IMR-90 (cell line): Measurements from ENCODE around the gene OARD1. TPM values are rescaled to one million over a fixed set of nuclear protein-coding genes. Genes with fewer than 3 reads are reported as not detected.

Experiments
- ATAC-seq: fragments of 200-7000 bp; cut with Tn5 transposase; 2 replicates; pipeline ENCODE4 v1.9.1; 2020; ENCODE audit warnings: low read depth, mild to moderate bottlenecking, moderate library complexity
- BruUV-seq: library from RNA; stranded (reverse); fragments of 400-500 nt; replicated peaks from 2 replicates; lab custom pipeline; 2021; lab: Mats Ljungman, UMichigan
- CTCF ChIA-PET: fragments of 300-600 bp; formaldehyde crosslinking; extraction: SDS; loops from one replicate; lab custom pipeline; 2021; ENCODE audit warnings: antibody characterized with exemption; lab: Yijun Ruan, JAX
- POLR2A ChIA-PET: fragments of 300-600 bp; sonication (Branson Sonifier 250); formaldehyde crosslinking; loops from one replicate; lab custom pipeline; 2022; ENCODE audit warnings: antibody characterized with exemption; ENCODE audit not compliant: unreplicated experiment; lab: Charles Lee
- DNase-seq: peaks from one replicate; pipeline ENCODE4 v3.0.0; 2013
- H2AFZ ChIP-seq: replicated peaks from 2 replicates; pipeline ENCODE3; 2013; ENCODE audit warnings: low read length, mild to moderate bottlenecking; ENCODE audit not compliant: poor library complexity
- H2AK5ac ChIP-seq: 2 replicates; pipeline ENCODE4 v1.6.1; 2013; ENCODE audit warnings: low read depth, low read length, inconsistent platforms
- H2AK9ac ChIP-seq: replicated peaks from 2 replicates; pipeline ENCODE3; 2013; ENCODE audit warnings: mild to moderate bottlenecking, low read depth, low read length, moderate library complexity; ENCODE audit not compliant: poor library complexity
- H2BK120ac ChIP-seq: 2 replicates; pipeline ENCODE4 v1.6.1; 2013; ENCODE audit warnings: low read depth, low read length, inconsistent platforms
- H2BK15ac ChIP-seq: 3 replicates; pipeline ENCODE4 v1.6.1; 2013; ENCODE audit warnings: low read depth, low read length, inconsistent platforms
- H2BK20ac ChIP-seq: 2 replicates; pipeline ENCODE4 v1.6.1; 2013; ENCODE audit warnings: low read depth, mild to moderate bottlenecking, inconsistent platforms, low read length, moderate library complexity
- H2BK5ac ChIP-seq: 2 replicates; pipeline ENCODE4 v1.6.1; 2013; ENCODE audit warnings: mild to moderate bottlenecking, low read depth, low read length, inconsistent platforms; ENCODE audit not compliant: poor library complexity, severe bottlenecking
- H3K14ac ChIP-seq: replicated peaks from 2 replicates; pipeline ENCODE4 v1.6.1; 2013; ENCODE audit warnings: low read depth, low read length, inconsistent platforms
- H3K18ac ChIP-seq: 2 replicates; pipeline ENCODE4 v1.6.1; 2013; ENCODE audit warnings: low read depth, low read length, control low read depth
- H3K23ac ChIP-seq: 2 replicates; pipeline ENCODE4 v1.6.1; 2013; ENCODE audit warnings: low read depth, low read length, inconsistent platforms
- H3K27ac ChIP-seq: 2 replicates; pipeline ENCODE4 v1.5.1; 2013; ENCODE audit warnings: mild to moderate bottlenecking, control low read depth, low read length; ENCODE audit not compliant: insufficient read depth
- H3K27me3 ChIP-seq: 2 replicates; pipeline ENCODE4 v1.6.1; 2013; ENCODE audit warnings: low read length; ENCODE audit not compliant: control insufficient read depth, insufficient read depth
- H3K36me3 ChIP-seq: 2 replicates; pipeline ENCODE4 v1.6.1; 2013; ENCODE audit warnings: low read length, mixed read lengths; ENCODE audit not compliant: control insufficient read depth, insufficient read depth
- H3K4ac ChIP-seq: 2 replicates; pipeline ENCODE4 v1.6.1; 2013; ENCODE audit warnings: low read depth, low read length, inconsistent platforms
- H3K4me1 ChIP-seq: 2 replicates; pipeline ENCODE4 v1.6.1; 2013; ENCODE audit warnings: low read length, mixed read lengths; ENCODE audit not compliant: control insufficient read depth, insufficient read depth
- H3K4me2 ChIP-seq: 2 replicates; pipeline ENCODE4 v1.6.1; 2013; ENCODE audit warnings: low read depth, mild to moderate bottlenecking, control low read depth, low read length, moderate library complexity
- H3K4me3 ChIP-seq: 2 replicates; pipeline ENCODE4 v1.5.1; 2013; ENCODE audit warnings: low read depth, mild to moderate bottlenecking, control low read depth, low read length, moderate library complexity; ENCODE audit not compliant: insufficient read depth
- H3K56ac ChIP-seq: 2 replicates; pipeline ENCODE4 v1.6.1; 2013; ENCODE audit warnings: low read length, inconsistent platforms; ENCODE audit not compliant: insufficient read depth; ENCODE audit errors: extremely low read depth
- H3K79me1 ChIP-seq, 2 experiments: 2 replicates each; pipeline ENCODE4 v1.6.1; 2013; ENCODE audit warnings: low read length in 2 of 2, inconsistent platforms in 1 of 2, low read depth in 1 of 2
- H3K9ac ChIP-seq: 2 replicates; pipeline ENCODE4 v1.6.1; 2013; ENCODE audit warnings: low read depth, low read length, control low read depth
- H3K9me1 ChIP-seq: 2 replicates; pipeline ENCODE4 v1.6.1; 2013; ENCODE audit warnings: low read length, inconsistent platforms; ENCODE audit not compliant: insufficient read depth
- H3K9me3 ChIP-seq: 2 replicates; pipeline ENCODE4 v1.6.1; 2013; ENCODE audit warnings: low read length; ENCODE audit not compliant: control insufficient read depth, insufficient read depth
- H4K20me1 ChIP-seq: 2 replicates; pipeline ENCODE4 v1.6.1; 2013; ENCODE audit warnings: low read length, inconsistent platforms; ENCODE audit not compliant: insufficient read depth
- H4K5ac ChIP-seq: 2 replicates; pipeline ENCODE4 v1.6.1; 2013; ENCODE audit warnings: mild to moderate bottlenecking, low read depth, low read length, control low read depth
- H4K8ac ChIP-seq, 2 experiments: 2 replicates each; pipeline ENCODE4 v1.6.1; 2013; ENCODE audit warnings: low read depth in 2 of 2, low read length in 2 of 2, control low read depth in 1 of 2, inconsistent platforms in 1 of 2
- H4K91ac ChIP-seq: 2 replicates; pipeline ENCODE4 v1.6.1; 2013; ENCODE audit warnings: low read depth, low read length, inconsistent platforms; ENCODE audit not compliant: insufficient read depth
- RFX5 ChIP-seq: IDR thresholded peaks from 2 replicates; pipeline ENCODE4 v1.8.0; 2012; ENCODE audit warnings: low read depth, mild to moderate bottlenecking, low read length, moderate library complexity
- WGBS, 2 experiments: methylation state at CpG; one replicate each; pipeline versions ENCODE4 v1.1.5 to v1.1.7; 2013; ENCODE audit warnings: missing lambda C conversion rate in 2 of 2; ENCODE audit not compliant: insufficient read length in 1 of 2; ENCODE audit errors: extremely low coverage in 2 of 2; 5-methylcytosine and 5-hydroxymethylcytosine counted together
- dilution Hi-C: fragments of 300-500 bp; cut with HindIII; formaldehyde crosslinking; loops from one replicate; pipeline ENCODE4 v1.14.3; 2018; ENCODE audit warnings: low sequenced_read_pairs; ENCODE audit not compliant: unreplicated experiment
- in situ Hi-C: fragments of 300-500 bp; cut with MboI; formaldehyde crosslinking; loops from 3 replicates; pipeline ENCODE4 v1.14.3; 2019; ENCODE audit warnings: low sequenced_read_pairs, inconsistent platforms, mixed read lengths
- intact Hi-C: fragments of 100-400 bp; cut with micrococcal nuclease; formaldehyde crosslinking; loops from 2 replicates; pipeline ENCODE4 v1.10.0; 2022
- polyA plus RNA-seq, 3 experiments: library from polyadenylated mRNA; depleted of rRNA; stranded (reverse); fragments of >200 nt; gene quantifications; 2 replicates each; pipeline ENCODE4 v1.2.3, GENCODE V29; 2012; ENCODE audit warnings: low replicate concordance in 1 of 3
- total RNA-seq: library from RNA; depleted of rRNA; stranded (reverse); fragments of >200 nt; gene quantifications from 2 replicates; pipeline ENCODE4 v1.2.3, GENCODE V29; 2012

Gene OARD1
- total and polyA plus RNA-seq, 2 of the 4 experiments (the other 2 are of a cell fraction), result 2.3 to 5.5 TPM

- TF ChIP-seq RFX5, result no peak
- intact Hi-C loops, result no loop called here
- WGBS, 2 experiments, result no CpG with 5 or more reads among the region's 3 CpGs
Observed at GRCh38 chr6:41078101-41078500, 5.9 kb upstream of the OARD1 start.

More at GRCh38 chr6:41078101-41078500, 5.9 kb upstream of the OARD1 start:
- ChIA-PET POLR2A (no interaction called here), CTCF (interaction anchor here (1.2 kb wide), 1 partner anchor 9 kb away, joined by 3 read pairs; no protein-coding TSS in a partner anchor)
- Histone ChIP-seq H3K18ac (no peak overlapping the region), H3K9ac (no peak overlapping the region), H3K4me1 (peaks cover 3% of the 10 kb centered on the region), H4K8ac (no peak overlapping the region), H2BK20ac (no peak overlapping the region), H2AFZ (no peak overlapping the region), H3K56ac (no peak overlapping the region), H2AK9ac (no peak overlapping the region), H2BK15ac (no peak overlapping the region), H3K79me1 (peaks cover 29 to 36% of the 10 kb centered on the region in 2 experiments), H2BK5ac (no peak overlapping the region), H3K27ac (no peak overlapping the region), H3K4me3 (no peak overlapping the region), H3K36me3 (peaks cover 9% of the 10 kb centered on the region), H4K91ac (no peak overlapping the region), H3K9me3 (no peaks in the 10 kb centered on the region), H3K27me3 (no peaks in the 10 kb centered on the region), H3K9me1 (peaks cover 6% of the 10 kb centered on the region), H3K23ac (no peak overlapping the region), H3K4ac (no peak overlapping the region), H3K4me2 (no peak overlapping the region), H2BK120ac (no peak overlapping the region), H2AK5ac (no peak overlapping the region), H4K20me1 (peaks cover 10% of the 10 kb centered on the region; the same call in 1 of the 2 replicates), H4K5ac (no peak overlapping the region), H3K14ac (no peak overlapping the region)
- dilution Hi-C loops, result no loop called here
- in situ Hi-C loops, result no loop called here
- no peak for ATAC-seq
- no peak for DNase-seq
- BruUV-seq, result no TSS peak
